Stimulated activated CD4-positive, alpha-beta T cell treated with anti-CD3 and anti-CD28 coated beads, Interleukin-12 subunit alpha, Interleukin-12 subunit beta, amount 100 ng/mL, for 24 hours (primary cell): ENCODE measurements around the gene UCP3.
A peak's percentile ranks its signal among the peaks of the same experiment; 100 is the strongest.

Experiments
- DNase-seq, 2 experiments: peaks; one replicate each; pipeline ENCODE4 v3.0.0-alpha.2; 2020; ENCODE audit warnings: low read depth in 2 of 2

The UCP3 gene

GRCh38 chr11:74018331-74019005 lies 9.6 kb upstream of the UCP3 start:
- DNase-seq, result no peak

GRCh38 chr11:74017631-74018030 lies 8.7 kb upstream of the UCP3 start:
- DNase-seq, result no peak

- no peak for DNase-seq
Observed at GRCh38 chr11:74015919-74016684, 7.2 kb upstream of the UCP3 start.

- no peak for DNase-seq
Observed at GRCh38 chr11:74014880-74015279, 6.0 kb upstream of the UCP3 start.

- DNase-seq, result no peak
Observed at GRCh38 chr11:74013141-74013540, 4.3 kb upstream of the UCP3 start.

GRCh38 chr11:74012074-74012809 lies 3.4 kb upstream of the UCP3 start:
- no peak for DNase-seq

GRCh38 chr11:74011360-74012073 lies 2.6 kb upstream of the UCP3 start:
- DNase-seq, result peak in 1 of 2 experiments; percentile 30

GRCh38 chr11:74010306-74011300 lies 1.7 kb upstream of the UCP3 start:
- DNase-seq, result no peak

- no peak for DNase-seq
Observed at GRCh38 chr11:74009675-74010305, 905 bp upstream of the UCP3 start.

GRCh38 chr11:74009230-74009547 lies 304 bp upstream of the UCP3 start:
- DNase-seq, result no peak

- no peak for DNase-seq
Observed at GRCh38 chr11:74007691-74008372, 1.1 kb downstream of the UCP3 start.

GRCh38 chr11:74006743-74007304 lies 2.1 kb downstream of the UCP3 start:
- no peak for DNase-seq

- no peak for DNase-seq
Observed at GRCh38 chr11:74005721-74006517, 3.0 kb downstream of the UCP3 start.

GRCh38 chr11:74004759-74005615 lies 3.9 kb downstream of the UCP3 start:
- peak; percentile 46 to 65 for DNase-seq

- no peak for DNase-seq
Observed at GRCh38 chr11:74004046-74004695, 4.7 kb downstream of the UCP3 start.

- no peak for DNase-seq
Observed at GRCh38 chr11:74002832-74003231, 6.1 kb downstream of the UCP3 start.

GRCh38 chr11:74001822-74002286 lies 7.0 kb downstream of the UCP3 start:
- no peak for DNase-seq
